ENCODE data around the gene ATP11B. TPM values are rescaled to one million over a fixed set of nuclear protein-coding genes. Genes with fewer than 3 reads are reported as not detected.

The ATP11B gene
- total RNA-seq, 3 donors from 2014 or later (not counting 1 experiment from before 2014, with no cell fraction given), result 157 to 174 (median 172) TPM

DNA sequence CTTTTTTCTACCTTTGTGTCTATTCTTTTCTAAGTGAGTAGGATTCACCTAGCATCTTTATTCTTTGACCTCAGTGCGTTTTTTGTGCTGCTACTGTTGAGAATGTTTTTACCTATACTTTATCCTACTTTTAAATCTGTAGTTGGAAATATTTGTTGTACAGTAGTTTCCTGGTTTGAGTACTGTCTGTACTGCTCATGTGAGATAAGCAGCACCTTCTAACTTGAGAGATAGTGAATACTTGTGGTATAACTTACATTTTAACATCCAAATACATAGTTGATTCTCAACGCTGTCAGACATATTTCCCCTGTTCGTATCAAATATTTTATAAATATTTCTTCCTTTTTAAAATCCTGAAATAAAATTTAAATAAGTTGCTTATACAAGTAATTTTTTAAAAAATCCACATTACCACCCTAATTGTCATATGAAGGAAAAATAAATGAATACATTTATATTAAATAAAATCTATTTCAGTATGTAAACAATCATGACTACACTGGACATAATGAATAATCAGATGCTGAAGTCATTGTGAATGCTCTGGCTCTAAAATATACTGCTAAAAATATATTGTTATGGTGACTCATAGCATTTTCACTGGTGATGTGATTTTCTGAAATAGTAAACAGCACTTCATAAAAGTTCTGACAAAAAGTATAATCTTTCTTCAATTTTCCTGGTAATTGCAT is 17.4 kb downstream of the ATP11B start:
- intact Hi-C loops (cut with micrococcal nuclease), result no loop called here
- Histone ChIP-seq H3K4me3 (ENCODE audit: low read length) (no peak overlapping the region), H3K27ac (ENCODE audit: low read length) (no peak overlapping the region), H3K27me3 (ENCODE audit: control insufficient read depth, insufficient read depth, low read length) (no peaks in the 10 kb centered on the region), H3K9me3 (ENCODE audit: control insufficient read depth, insufficient read depth, low read length) (no peaks in the 10 kb centered on the region), H3K4me1 (ENCODE audit: control insufficient read depth, insufficient read depth, low read length) (peaks cover 3% of the 10 kb centered on the region), H3K36me3 (ENCODE audit: control insufficient read depth, insufficient read depth, low read length) (no peaks in the 10 kb centered on the region)
- TF ChIP-seq, protein P1, sequence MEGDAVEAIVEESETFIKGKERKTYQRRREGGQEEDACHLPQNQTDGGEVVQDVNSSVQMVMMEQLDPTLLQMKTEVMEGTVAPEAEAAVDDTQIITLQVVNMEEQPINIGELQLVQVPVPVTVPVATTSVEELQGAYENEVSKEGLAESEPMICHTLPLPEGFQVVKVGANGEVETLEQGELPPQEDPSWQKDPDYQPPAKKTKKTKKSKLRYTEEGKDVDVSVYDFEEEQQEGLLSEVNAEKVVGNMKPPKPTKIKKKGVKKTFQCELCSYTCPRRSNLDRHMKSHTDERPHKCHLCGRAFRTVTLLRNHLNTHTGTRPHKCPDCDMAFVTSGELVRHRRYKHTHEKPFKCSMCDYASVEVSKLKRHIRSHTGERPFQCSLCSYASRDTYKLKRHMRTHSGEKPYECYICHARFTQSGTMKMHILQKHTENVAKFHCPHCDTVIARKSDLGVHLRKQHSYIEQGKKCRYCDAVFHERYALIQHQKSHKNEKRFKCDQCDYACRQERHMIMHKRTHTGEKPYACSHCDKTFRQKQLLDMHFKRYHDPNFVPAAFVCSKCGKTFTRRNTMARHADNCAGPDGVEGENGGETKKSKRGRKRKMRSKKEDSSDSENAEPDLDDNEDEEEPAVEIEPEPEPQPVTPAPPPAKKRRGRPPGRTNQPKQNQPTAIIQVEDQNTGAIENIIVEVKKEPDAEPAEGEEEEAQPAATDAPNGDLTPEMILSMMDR (IDR thresholded peaks at IDR 0.05), result no peak
- ATAC-seq, result peak in 1 of 3 donors; percentile 40
- Mint-ChIP-seq H3K9me3 (no peaks in the 10 kb centered on the region), H3K4me3 (no peak overlapping the region), H3K4me1 (peaks cover 65% of the 10 kb centered on the region in 2 donors), H3K27ac (peak overlapping the region in 1 of 2 donors; percentile 31), H3K36me3 (no peaks in the 10 kb centered on the region), H3K27me3 (ENCODE audit: low read depth in 2 of 2) (no peaks in the 10 kb centered on the region)
- DNase-seq, result no peak
- WGBS (ENCODE audit: insufficient coverage), result no CpG with 5 or more reads among the region's 3 CpGs

DNA sequence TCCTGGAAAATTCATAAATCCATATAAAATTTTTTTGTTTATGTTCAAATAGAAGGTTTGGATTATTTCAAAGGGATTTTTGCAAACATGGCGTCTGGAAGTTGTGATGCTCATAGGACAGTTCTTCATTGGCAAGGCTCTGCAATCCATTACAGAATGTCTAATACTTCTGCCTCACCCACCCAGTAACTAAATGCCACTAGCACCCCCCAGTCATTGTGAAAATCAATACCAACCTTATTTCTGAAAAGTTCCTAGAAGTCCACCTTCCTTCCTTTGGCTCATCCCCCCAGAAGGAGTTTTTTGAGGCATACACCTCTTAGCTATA is 17.9 kb downstream of the ATP11B start:
- no peak overlapping the region for H3K27ac ChIP-seq (ENCODE audit: low read length)
- Mint-ChIP-seq H3K4me3 (no peak overlapping the region), H3K36me3 (no peaks in the 10 kb centered on the region), H3K27ac (peak overlapping the region in 1 of 2 donors; percentile 59), H3K4me1 (peaks cover 66 to 67% of the 10 kb centered on the region in 2 donors), H3K27me3 (ENCODE audit: low read depth in 2 of 2) (no peaks in the 10 kb centered on the region), H3K9me3 (no peaks in the 10 kb centered on the region)
- intact Hi-C loops (cut with micrococcal nuclease), result no loop called here
- no peaks in the 10 kb centered on the region for H3K9me3 ChIP-seq (ENCODE audit: control insufficient read depth, insufficient read depth, low read length)
- no peaks in the 10 kb centered on the region for H3K36me3 ChIP-seq (ENCODE audit: control insufficient read depth, insufficient read depth, low read length)
- peaks cover 3% of the 10 kb centered on the region for H3K4me1 ChIP-seq (ENCODE audit: control insufficient read depth, insufficient read depth, low read length)
- ATAC-seq, result no peak
- H3K27me3 ChIP-seq (ENCODE audit: control insufficient read depth, insufficient read depth, low read length), result no peaks in the 10 kb centered on the region
- TF ChIP-seq, protein P1 (IDR thresholded peaks at IDR 0.05), result no peak
- H3K4me3 ChIP-seq (ENCODE audit: low read length), result no peak overlapping the region
- no peak for DNase-seq
- WGBS (ENCODE audit: insufficient coverage), result 100% methylated on average over 1 of the region's 1 CpG

DNA sequence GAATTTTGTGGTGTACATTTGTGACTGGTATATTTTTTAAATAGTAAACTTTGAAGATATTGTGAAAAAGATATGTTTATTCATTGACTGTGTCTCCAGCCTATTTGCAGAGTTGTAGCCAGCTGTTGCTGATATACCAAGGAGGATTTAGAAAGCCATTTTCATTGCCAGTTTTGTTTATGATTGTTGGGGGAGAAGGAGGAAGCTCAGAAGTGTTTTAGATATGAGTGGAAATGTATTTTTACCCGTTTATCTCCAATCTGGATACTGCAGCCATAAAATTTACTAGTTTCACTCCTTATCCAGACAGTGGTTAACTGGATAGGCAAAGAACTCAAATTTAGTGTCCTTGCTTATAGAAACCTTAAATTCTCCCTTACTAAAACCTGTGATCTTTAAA is 18.8 kb downstream of the ATP11B start:
- Mint-ChIP-seq H3K9me3 (no peaks in the 10 kb centered on the region), H3K4me1 (peaks cover 62 to 64% of the 10 kb centered on the region in 2 donors), H3K4me3 (no peak overlapping the region), H3K27me3 (ENCODE audit: low read depth in 2 of 2) (no peaks in the 10 kb centered on the region), H3K27ac (no peak overlapping the region), H3K36me3 (no peaks in the 10 kb centered on the region)
- Histone ChIP-seq H3K27ac (ENCODE audit: low read length) (no peak overlapping the region), H3K4me1 (ENCODE audit: control insufficient read depth, insufficient read depth, low read length) (peaks cover 3% of the 10 kb centered on the region), H3K4me3 (ENCODE audit: low read length) (no peak overlapping the region), H3K9me3 (ENCODE audit: control insufficient read depth, insufficient read depth, low read length) (no peaks in the 10 kb centered on the region), H3K36me3 (ENCODE audit: control insufficient read depth, insufficient read depth, low read length) (no peaks in the 10 kb centered on the region), H3K27me3 (ENCODE audit: control insufficient read depth, insufficient read depth, low read length) (no peaks in the 10 kb centered on the region)
- ATAC-seq (no peak), DNase-seq (no peak)
- TF ChIP-seq, protein P1 (IDR thresholded peaks at IDR 0.05), result no peak
- 40% methylated on average over 1 of the region's 1 CpG for WGBS (ENCODE audit: insufficient coverage)
- intact Hi-C loops (cut with micrococcal nuclease), result loop anchor here (2.0 kb wide), 1 partner anchor 17 kb away; no protein-coding TSS in a partner anchor

Data from natural killer cell (primary cell).